NCI-H345 treated with DMSO at 0.1 percent for 48 hours (cell line): ENCODE results near the gene LRMDA.
"Not testable (repeated sequence)": the region's sequence is repeated elsewhere in the genome, so short reads cannot be mapped to it uniquely, and the experiment has no call there.

ENCODE experiments used
- DNase-seq: peaks from one replicate; lab custom pipeline; 2025; ENCODE audit not compliant: unreplicated experiment; lab: John Stamatoyannopoulos, UW

Gene LRMDA

GRCh38 chr10:76584466-76584865 lies 1153.0 kb downstream of the LRMDA start:
- not testable (repeated sequence) for DNase-seq
